OCI-LY3 (cell line): ENCODE data around the gene KLK2.
A peak's percentile ranks its signal among the peaks of the same experiment; 100 is the strongest.

Source experiments
- H2AFZ ChIP-seq: fragments of 200-600, 300-600 bp; shearing (Covaris generic); 2 replicates; pipeline ENCODE4 v1.6.0; 2014; ENCODE audit warnings: antibody characterized with exemption, low read depth, low read length
- H3K27ac ChIP-seq: fragments of 200-600, 300-600 bp; sonication (generic); 2 replicates; pipeline ENCODE4 v1.5.1; 2014; ENCODE audit warnings: mild to moderate bottlenecking, low read length, moderate library complexity, mixed read lengths
- H3K27me3 ChIP-seq: fragments of 200-600, 300-600 bp; sonication (generic); 2 replicates; pipeline ENCODE4 v1.6.1; 2014; ENCODE audit warnings: low read depth, low read length, mixed read lengths
- H3K36me3 ChIP-seq: fragments of 200-600, 300-600 bp; sonication (generic); replicated peaks from 2 replicates; pipeline ENCODE3; 2014; ENCODE audit warnings: low read depth, low read length, mixed read lengths
- H3K4me1 ChIP-seq: fragments of 300-600, 200-600 bp; sonication (generic); 2 replicates; pipeline ENCODE4 v1.6.1; 2014; ENCODE audit warnings: low read length, mixed read lengths
- H3K4me2 ChIP-seq: fragments of 200-600, 300-600 bp; sonication (generic); 2 replicates; pipeline ENCODE4 v1.6.1; 2014; ENCODE audit warnings: low read length, mixed read lengths
- H3K4me3 ChIP-seq: fragments of 300-600, 200-600 bp; sonication (generic); 2 replicates; pipeline ENCODE4 v1.5.1; 2014; ENCODE audit warnings: antibody characterized with exemption, mild to moderate bottlenecking, low read length, moderate library complexity
- H3K79me2 ChIP-seq: fragments of 300-600, 200-600 bp; shearing (Covaris generic); 2 replicates; pipeline ENCODE4 v1.6.1; 2014; ENCODE audit warnings: mild to moderate bottlenecking, low read length, mixed read lengths
- H3K9ac ChIP-seq: fragments of 300-600, 200-600 bp; shearing (Covaris generic); 2 replicates; pipeline ENCODE4 v1.6.0; 2014; ENCODE audit warnings: mild to moderate bottlenecking, low read length, moderate library complexity
- H3K9me3 ChIP-seq: fragments of 200-600, 300-600 bp; shearing (Covaris generic); 2 replicates; pipeline ENCODE4 v1.6.1; 2014; ENCODE audit warnings: low read length, mixed read lengths; ENCODE audit not compliant: insufficient read depth
- H4K20me1 ChIP-seq: fragments of 200-600, 300-600 bp; sonication (generic); 2 replicates; pipeline ENCODE4 v1.6.1; 2016; ENCODE audit warnings: low read length, mixed read lengths; ENCODE audit not compliant: insufficient read depth
- CTCF ChIP-seq: fragments of 200-600, 300-600 bp; sonication (generic); IDR thresholded peaks from 2 replicates; pipeline ENCODE4 v1.5.1; 2014; ENCODE audit warnings: antibody characterized with exemption, low read length, low read depth
- EZH2phosphoT487 ChIP-seq: fragments of 200-600 bp; shearing (Covaris generic); IDR thresholded peaks from 2 replicates; pipeline ENCODE4 v1.6.1; 2018; ENCODE audit warnings: antibody characterized with exemption, mixed run types, low read depth

KLK2 gene

GRCh38 chr19:50906217-50906616, 33.0 kb downstream of the KLK2 start:
- peak overlapping the region; percentile 29; the same call in 1 of the 2 replicates for H3K4me2 ChIP-seq
- H3K27me3 ChIP-seq = peaks cover 27% of the 10 kb centered on the region; the same call in 1 of the 2 replicates
- no peaks in the 10 kb centered on the region for H4K20me1 ChIP-seq
- H3K4me1 ChIP-seq = peaks cover 7% of the 10 kb centered on the region
- no peaks in the 10 kb centered on the region for H3K36me3 ChIP-seq
- H2AFZ ChIP-seq = peak overlapping the region; percentile 26; the same call in 1 of the 2 replicates
- H3K4me3 ChIP-seq = no peak overlapping the region
- H3K9ac ChIP-seq = no peak overlapping the region
- H3K9me3 ChIP-seq = no peaks in the 10 kb centered on the region
- no peak for TF ChIP-seq EZH2phosphoT487
- TF ChIP-seq CTCF = peak; percentile 72
- H3K79me2 ChIP-seq = no peaks in the 10 kb centered on the region
- H3K27ac ChIP-seq = no peak overlapping the region

GRCh38 chr19:50908336-50908735, 35.1 kb downstream of the KLK2 start:
- no peaks in the 10 kb centered on the region for H3K36me3 ChIP-seq
- no peak overlapping the region for H3K27ac ChIP-seq
- H4K20me1 ChIP-seq = no peaks in the 10 kb centered on the region
- H3K4me1 ChIP-seq = peaks cover 7% of the 10 kb centered on the region
- no peak overlapping the region for H3K4me3 ChIP-seq
- H3K9me3 ChIP-seq = no peaks in the 10 kb centered on the region
- H3K79me2 ChIP-seq = no peaks in the 10 kb centered on the region
- no peak overlapping the region for H3K9ac ChIP-seq
- H3K27me3 ChIP-seq = peaks cover 20% of the 10 kb centered on the region; the same call in 1 of the 2 replicates
- H2AFZ ChIP-seq = no peak overlapping the region
- H3K4me2 ChIP-seq = no peak overlapping the region
- TF ChIP-seq EZH2phosphoT487 = no peak
- TF ChIP-seq CTCF = no peak

- Histone ChIP-seq H3K27ac (no peak overlapping the region), H3K9me3 (no peaks in the 10 kb centered on the region), H3K36me3 (no peaks in the 10 kb centered on the region), H3K4me3 (no peak overlapping the region), H3K4me2 (no peak overlapping the region), H3K79me2 (no peaks in the 10 kb centered on the region), H3K4me1 (peaks cover 7% of the 10 kb centered on the region), H2AFZ (no peak overlapping the region), H3K27me3 (peaks cover 20% of the 10 kb centered on the region; the same call in 1 of the 2 replicates), H3K9ac (no peak overlapping the region), H4K20me1 (no peaks in the 10 kb centered on the region)
- TF ChIP-seq EZH2phosphoT487 = no peak
- no peak for TF ChIP-seq CTCF
Measured at GRCh38 chr19:50909240-50910070, 36.2 kb downstream of the KLK2 start.

- TF ChIP-seq EZH2phosphoT487 = no peak
- TF ChIP-seq CTCF = no peak
- no peak overlapping the region for H3K4me3 ChIP-seq
- no peaks in the 10 kb centered on the region for H4K20me1 ChIP-seq
- no peak overlapping the region for H2AFZ ChIP-seq
- no peak overlapping the region for H3K4me2 ChIP-seq
- no peaks in the 10 kb centered on the region for H3K9me3 ChIP-seq
- no peaks in the 10 kb centered on the region for H3K36me3 ChIP-seq
- no peaks in the 10 kb centered on the region for H3K79me2 ChIP-seq
- no peak overlapping the region for H3K9ac ChIP-seq
- peaks cover 6% of the 10 kb centered on the region for H3K4me1 ChIP-seq
- no peak overlapping the region for H3K27ac ChIP-seq
- peaks cover 17% of the 10 kb centered on the region; the same call in 1 of the 2 replicates for H3K27me3 ChIP-seq
Measured at GRCh38 chr19:50910722-50911121, 37.5 kb downstream of the KLK2 start.
